ENCODE results near the gene WNK1. TPM values are rescaled to one million over a fixed set of nuclear protein-coding genes. Genes with fewer than 3 reads are reported as not detected.

The WNK1 gene
- polyA plus RNA-seq, 1 donor (not counting 4 experiments of a cell fraction or from before 2014, with no cell fraction given): 72.3 TPM

DNA sequence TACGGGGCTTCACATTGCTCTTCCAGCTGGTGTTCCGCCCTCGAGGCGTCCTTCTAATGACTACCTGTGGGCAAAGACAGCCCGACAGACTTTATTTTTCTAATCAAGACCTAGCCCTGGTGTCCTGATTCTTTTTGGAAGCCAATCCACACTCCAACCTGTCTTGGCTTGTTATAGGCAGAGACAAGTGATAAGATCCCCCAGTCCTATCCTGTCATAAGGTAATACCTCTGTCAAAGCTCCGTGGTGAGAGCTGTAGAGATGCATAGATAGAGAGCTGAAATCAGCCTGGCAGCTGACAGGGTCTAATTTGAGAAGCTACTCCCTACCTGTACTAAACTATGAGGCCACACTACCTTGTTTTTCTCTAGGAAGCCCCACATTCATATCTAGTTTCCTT, 11.5 kb upstream of the WNK1 start:
- dilution Hi-C loops (cut with MboI; ENCODE audit: extremely low pct_ligation_motif_present, low sequenced_read_pairs): no loop called here
- no peak overlapping the region for H3K27ac ChIP-seq (ENCODE audit: control insufficient read depth, insufficient read depth, low read length)
- no peaks in the 10 kb centered on the region for H3K27me3 ChIP-seq (ENCODE audit: control insufficient read depth, extremely low read depth, insufficient read depth, low read length)
- H3K4me1 ChIP-seq (ENCODE audit: control insufficient read depth, extremely low read depth, insufficient read depth, low read length): peaks cover 8% of the 10 kb centered on the region
- TF ChIP-seq EZH2 (IDR thresholded peaks at IDR 0.05; ENCODE audit: low read length): no peak
- TF ChIP-seq, protein P1, sequence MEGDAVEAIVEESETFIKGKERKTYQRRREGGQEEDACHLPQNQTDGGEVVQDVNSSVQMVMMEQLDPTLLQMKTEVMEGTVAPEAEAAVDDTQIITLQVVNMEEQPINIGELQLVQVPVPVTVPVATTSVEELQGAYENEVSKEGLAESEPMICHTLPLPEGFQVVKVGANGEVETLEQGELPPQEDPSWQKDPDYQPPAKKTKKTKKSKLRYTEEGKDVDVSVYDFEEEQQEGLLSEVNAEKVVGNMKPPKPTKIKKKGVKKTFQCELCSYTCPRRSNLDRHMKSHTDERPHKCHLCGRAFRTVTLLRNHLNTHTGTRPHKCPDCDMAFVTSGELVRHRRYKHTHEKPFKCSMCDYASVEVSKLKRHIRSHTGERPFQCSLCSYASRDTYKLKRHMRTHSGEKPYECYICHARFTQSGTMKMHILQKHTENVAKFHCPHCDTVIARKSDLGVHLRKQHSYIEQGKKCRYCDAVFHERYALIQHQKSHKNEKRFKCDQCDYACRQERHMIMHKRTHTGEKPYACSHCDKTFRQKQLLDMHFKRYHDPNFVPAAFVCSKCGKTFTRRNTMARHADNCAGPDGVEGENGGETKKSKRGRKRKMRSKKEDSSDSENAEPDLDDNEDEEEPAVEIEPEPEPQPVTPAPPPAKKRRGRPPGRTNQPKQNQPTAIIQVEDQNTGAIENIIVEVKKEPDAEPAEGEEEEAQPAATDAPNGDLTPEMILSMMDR (optimal IDR thresholded peaks at IDR 0.05 in 1 of 3, IDR thresholded peaks at IDR 0.05 in 1 of 3, conservative IDR thresholded peaks at IDR 0.05 in 1 of 3; ENCODE audit: extremely low read depth in 1 of 3, insufficient read depth in 2 of 3, low read length in 3 of 3): no peak
- no peak overlapping the region for H3K4me3 ChIP-seq (ENCODE audit: control insufficient read depth in 2 of 3, extremely low read depth in 1 of 3, insufficient read depth in 2 of 3, low read depth in 1 of 3, low read length in 3 of 3)
- no peaks in the 10 kb centered on the region for H3K79me2 ChIP-seq (ENCODE audit: control insufficient read depth, insufficient read depth, low read length)
- no peaks in the 10 kb centered on the region for H3K9me3 ChIP-seq (ENCODE audit: control insufficient read depth, low read depth, low read length)
- H2AFZ ChIP-seq (ENCODE audit: control insufficient read depth, low read length): no peak overlapping the region
- H3K9me1 ChIP-seq (ENCODE audit: control insufficient read depth, extremely low read depth, insufficient read depth, low read length): no peaks in the 10 kb centered on the region
- H3K36me3 ChIP-seq (ENCODE audit: control insufficient read depth in 2 of 2, extremely low read depth in 1 of 2, insufficient read depth in 2 of 2, low read length in 2 of 2): no peaks in the 10 kb centered on the region
- FAIRE-seq (no peak), DNase-seq (ENCODE audit: low read depth, low spot score) (no peak)
- H3K9ac ChIP-seq (ENCODE audit: control insufficient read depth, extremely low read depth, insufficient read depth, low read length): no peak overlapping the region
- peak overlapping the region; percentile 7 for H3K4me2 ChIP-seq (ENCODE audit: control insufficient read depth, extremely low read depth, insufficient read depth, low read depth, low read length)
- H4K20me1 ChIP-seq (ENCODE audit: control insufficient read depth, extremely low read depth, insufficient read depth, low read length): no peaks in the 10 kb centered on the region

DNA sequence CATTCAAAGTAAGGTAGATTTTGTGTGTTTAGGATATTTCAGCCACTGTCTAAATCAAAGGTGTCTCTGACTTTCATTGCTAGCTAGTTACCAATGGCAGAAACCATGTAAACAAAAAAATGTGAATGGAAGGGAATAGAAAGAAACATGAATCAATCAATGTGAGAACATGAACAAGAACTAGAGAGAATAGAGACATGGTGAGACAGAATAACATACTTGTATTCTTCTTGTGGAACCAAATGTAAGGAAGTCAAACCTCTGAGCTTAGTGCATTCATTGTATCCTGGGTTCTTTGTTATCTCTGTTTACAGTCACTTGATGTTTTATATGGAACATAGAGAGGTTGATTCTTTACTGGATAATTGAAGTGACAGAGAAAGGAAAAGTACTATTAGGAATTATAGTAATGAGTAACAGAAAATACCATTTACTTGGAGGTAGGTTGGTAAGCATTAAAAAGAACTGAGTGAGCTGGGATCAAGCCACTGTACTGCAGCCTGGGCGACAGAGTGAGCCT, 2.6 kb upstream of the WNK1 start:
- peaks cover 11% of the 10 kb centered on the region for H4K20me1 ChIP-seq (ENCODE audit: control insufficient read depth, extremely low read depth, insufficient read depth, low read length)
- H3K4me1 ChIP-seq (ENCODE audit: control insufficient read depth, extremely low read depth, insufficient read depth, low read length): peaks cover 17% of the 10 kb centered on the region
- H3K9ac ChIP-seq (ENCODE audit: control insufficient read depth, extremely low read depth, insufficient read depth, low read length): no peak overlapping the region
- H2AFZ ChIP-seq (ENCODE audit: control insufficient read depth, low read length): peak overlapping the region; percentile 82
- FAIRE-seq (peak; percentile 41), DNase-seq (ENCODE audit: low read depth, low spot score) (no peak)
- TF ChIP-seq EZH2 (IDR thresholded peaks at IDR 0.05; ENCODE audit: low read length): no peak
- TF ChIP-seq, protein P1 (optimal IDR thresholded peaks at IDR 0.05 in 1 of 3, IDR thresholded peaks at IDR 0.05 in 1 of 3, conservative IDR thresholded peaks at IDR 0.05 in 1 of 3; ENCODE audit: extremely low read depth in 1 of 3, insufficient read depth in 2 of 3, low read length in 3 of 3): no peak
- H3K9me1 ChIP-seq (ENCODE audit: control insufficient read depth, extremely low read depth, insufficient read depth, low read length): no peaks in the 10 kb centered on the region
- H3K79me2 ChIP-seq (ENCODE audit: control insufficient read depth, insufficient read depth, low read length): peaks cover 21% of the 10 kb centered on the region
- no peak overlapping the region for H3K27ac ChIP-seq (ENCODE audit: control insufficient read depth, insufficient read depth, low read length)
- H3K4me3 ChIP-seq (ENCODE audit: control insufficient read depth in 2 of 3, extremely low read depth in 1 of 3, insufficient read depth in 2 of 3, low read depth in 1 of 3, low read length in 3 of 3): no peak overlapping the region
- H3K4me2 ChIP-seq (ENCODE audit: control insufficient read depth, extremely low read depth, insufficient read depth, low read depth, low read length): peak overlapping the region; percentile 98
- dilution Hi-C loops (cut with MboI; ENCODE audit: extremely low pct_ligation_motif_present, low sequenced_read_pairs): no loop called here
- H3K36me3 ChIP-seq (ENCODE audit: control insufficient read depth in 2 of 2, extremely low read depth in 1 of 2, insufficient read depth in 2 of 2, low read length in 2 of 2): no peaks in the 10 kb centered on the region
- H3K27me3 ChIP-seq (ENCODE audit: control insufficient read depth, extremely low read depth, insufficient read depth, low read length): no peaks in the 10 kb centered on the region
- no peaks in the 10 kb centered on the region for H3K9me3 ChIP-seq (ENCODE audit: control insufficient read depth, low read depth, low read length)

Measured in keratinocyte (primary cell).